Lower leg skin (tissue), 4 donors: ENCODE measurements around the gene TCF7L1. TPM values are rescaled to one million over a fixed set of nuclear protein-coding genes. Genes with fewer than 3 reads are reported as not detected.

Experiments used
- DNase-seq, 2 donors: peaks; one replicate each; pipeline ENCODE4 v3.0.0-alpha.2; 2019; ENCODE audit warnings: low spot score in 2 of 2
- H3K4me3 ChIP-seq: fragments of 200-600 bp; sonication (generic); 2 replicates; pipeline ENCODE4 v1.5.1; 2017; ENCODE audit warnings: mild to moderate bottlenecking, low read depth; ENCODE audit not compliant: poor library complexity, severe bottlenecking
- CTCF ChIP-seq, 3 donors: fragments of 450-650 bp; IDR thresholded peaks; one replicate each; pipeline ENCODE4 v1.5.1; 2016; ENCODE audit warnings: antibody characterized with exemption in 3 of 3, mild to moderate bottlenecking in 3 of 3, moderate library complexity in 2 of 3
- POLR2A ChIP-seq, 2 donors: fragments of 450-650 bp; IDR thresholded peaks; one replicate each; pipeline ENCODE4 v1.6.1; 2016 to 2017; ENCODE audit warnings: antibody characterized with exemption in 2 of 2, mild to moderate bottlenecking in 1 of 2, moderate library complexity in 1 of 2
- WGBS, 2 donors: methylation state at CpG; one replicate each; pipeline ENCODE4 v1.1.5; 2018; 5-methylcytosine and 5-hydroxymethylcytosine counted together
- intact Hi-C: fragments of 100-400 bp; cut with DNase I; formaldehyde crosslinking; loops from one replicate; pipeline ENCODE4 v1.15.0; 2023; ENCODE audit warnings: low total_unique reads
- total RNA-seq, 4 donors: library from RNA; depleted of rRNA; stranded (reverse); fragments of >200 nt; gene quantifications; one replicate each; pipeline ENCODE4 v1.1.0, GENCODE V29; 2016

The TCF7L1 gene
- total RNA-seq, 4 donors from 2014 or later: 0.67 to 4.8 (median 1.9) TPM

GRCh38 chr2:85273738-85274731, 140.8 kb downstream of the TCF7L1 start:
- intact Hi-C loops: no loop called here
- WGBS, 2 donors: 56 to 57% methylated on average over 19 to 21 of the region's 21 CpGs
- TF ChIP-seq CTCF (IDR thresholded peaks at IDR 0.05) (peak in 1 of 3 donors; percentile 39), POLR2A (IDR thresholded peaks at IDR 0.05) (no peak)
- no peak overlapping the region for H3K4me3 ChIP-seq
- no peak for DNase-seq

DNA sequence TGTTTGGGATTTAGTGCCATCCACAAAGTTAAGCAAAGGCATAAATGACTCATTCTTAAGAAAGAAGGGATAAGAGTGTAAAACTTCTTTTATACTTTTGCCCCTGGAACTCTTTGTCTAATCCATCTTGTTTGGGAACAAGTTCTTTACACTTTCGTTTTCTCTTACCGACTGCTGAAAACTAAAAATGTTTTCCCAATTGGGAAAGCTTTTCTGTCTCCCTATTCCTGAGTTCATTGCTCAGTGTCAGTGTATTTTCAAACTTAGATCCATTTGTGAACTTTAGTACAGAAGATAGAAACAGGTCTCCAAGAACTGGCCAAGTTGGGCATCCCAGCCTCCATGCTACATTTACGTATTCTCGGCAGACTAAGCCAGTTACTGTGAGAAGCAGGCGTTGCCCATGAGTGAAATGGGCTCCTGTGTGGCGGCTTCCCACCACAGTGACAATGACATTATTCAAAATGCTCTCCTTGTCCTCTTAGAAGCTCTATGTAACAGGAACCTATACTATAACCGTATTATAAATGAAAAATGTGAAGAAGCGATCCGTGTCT, 142.9 kb downstream of the TCF7L1 start:
- no peak for DNase-seq
- no peak for TF ChIP-seq CTCF (IDR thresholded peaks at IDR 0.05)
- no peak for TF ChIP-seq POLR2A (IDR thresholded peaks at IDR 0.05)
- 56 to 63% methylated on average over 9 of the region's 9 CpGs for WGBS, 2 donors
- H3K4me3 ChIP-seq: no peak overlapping the region
- intact Hi-C loops: no loop called here

DNA sequence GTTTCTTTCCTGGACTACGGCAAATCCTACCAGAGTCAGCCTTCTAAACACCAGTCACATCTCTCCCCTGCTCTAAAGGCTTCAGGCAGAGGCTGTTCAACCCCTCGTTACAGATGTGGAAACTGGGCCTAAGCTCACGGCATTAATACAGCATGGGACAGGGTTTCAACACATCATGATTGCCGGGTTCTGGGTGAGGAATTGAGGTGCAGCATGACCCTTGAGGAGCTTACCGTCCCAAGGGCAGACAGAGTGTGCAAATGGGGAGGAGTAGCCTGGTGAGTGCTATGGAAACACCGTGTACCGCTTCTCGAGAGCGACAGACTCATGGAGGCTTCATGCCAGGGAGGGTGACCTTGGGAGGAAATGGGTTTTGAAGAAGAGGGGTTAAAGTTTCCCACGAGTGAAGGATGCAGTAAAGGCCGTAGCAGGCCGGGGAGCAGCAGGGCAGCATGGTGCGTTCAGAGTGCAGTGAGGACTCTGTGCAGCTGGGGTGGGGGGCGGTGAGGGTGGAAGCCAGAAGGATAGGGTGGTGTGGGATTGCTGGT, 143.5 kb downstream of the TCF7L1 start:
- DNase-seq: no peak
- intact Hi-C loops: no loop called here
- 52 to 55% methylated on average over 14 of the region's 14 CpGs for whole genome bisulfite sequencing, 2 donors
- TF ChIP-seq POLR2A (IDR thresholded peaks at IDR 0.05): no peak
- TF ChIP-seq CTCF (IDR thresholded peaks at IDR 0.05): no peak
- no peak overlapping the region for H3K4me3 ChIP-seq

DNA sequence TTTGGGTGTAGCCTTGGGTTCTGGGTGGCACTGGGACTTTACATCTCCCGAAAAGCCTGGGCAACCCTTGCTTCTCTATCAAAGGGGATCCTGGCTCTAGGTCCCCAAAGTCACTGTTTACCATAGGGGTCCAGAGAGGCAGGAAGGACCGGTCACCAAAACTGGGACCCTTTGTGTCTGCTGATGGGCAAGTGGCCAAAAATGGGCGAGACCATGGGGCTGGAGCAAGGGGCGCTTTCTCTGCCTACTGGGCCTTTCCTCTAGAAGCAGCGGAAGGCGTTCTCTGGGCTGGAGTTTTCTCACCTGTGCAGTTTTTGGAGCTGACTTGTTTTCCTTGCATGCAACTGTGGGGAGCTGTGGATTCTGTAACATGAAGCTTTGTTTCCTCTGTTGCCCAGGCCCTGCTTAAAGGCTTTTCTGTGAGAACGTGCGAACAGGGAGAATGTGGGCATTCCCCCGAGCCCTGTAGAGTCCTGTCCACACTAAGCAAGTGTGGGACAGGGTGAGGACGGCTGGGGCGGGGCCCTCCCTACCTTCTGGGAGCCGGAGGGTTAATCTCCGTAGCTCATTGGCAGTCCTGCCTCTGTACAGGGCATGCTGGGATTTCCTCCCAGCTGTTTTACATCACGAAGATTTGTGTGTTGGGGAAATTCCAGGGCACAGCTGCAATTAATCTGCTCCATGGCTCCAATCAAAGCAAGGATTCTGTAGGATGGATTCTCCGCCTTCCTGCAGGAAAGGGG, 144.4 kb downstream of the TCF7L1 start:
- TF ChIP-seq POLR2A (IDR thresholded peaks at IDR 0.05): no peak
- TF ChIP-seq CTCF (IDR thresholded peaks at IDR 0.05): no peak
- WGBS, 2 donors: 13 to 32% methylated on average over 15 of the region's 15 CpGs
- no peak overlapping the region for H3K4me3 ChIP-seq
- no peak for DNase-seq
- intact Hi-C loops: no loop called here

- DNase-seq: no peak
- no peak overlapping the region for H3K4me3 ChIP-seq
- 57 to 62% methylated on average over 2 of the region's 2 CpGs for WGBS, 2 donors
- intact Hi-C loops: no loop called here
- TF ChIP-seq CTCF (IDR thresholded peaks at IDR 0.05) (no peak), POLR2A (IDR thresholded peaks at IDR 0.05) (no peak)
Measured at GRCh38 chr2:85278361-85278760, 145.2 kb downstream of the TCF7L1 start.
